Naive B cell (primary cell): Measurements from ENCODE around the gene CSMD2. TPM values are rescaled to one million over a fixed set of nuclear protein-coding genes. Genes with fewer than 3 reads are reported as not detected.
A peak's percentile ranks its signal among the peaks of the same experiment; 100 is the strongest.

Source experiments
- ATAC-seq, 2 donors: fragments of 150-1000 bp; cut with Tn5 transposase; 2 replicates each; pipeline ENCODE4 v1.10.0; 2021; ENCODE audit warnings: low read depth in 2 of 2, mild to moderate bottlenecking in 2 of 2, moderate library complexity in 2 of 2
- DNase-seq: peaks from one replicate; pipeline ENCODE4 v3.0.0; 2022
- H3K27ac Mint-ChIP-seq, 6 donors: one replicate each; pipeline ENCODE4 v1.8.0; 2020 to 2022; ENCODE audit warnings: mild to moderate bottlenecking in 6 of 6, mixed read lengths in 6 of 6, moderate library complexity in 5 of 6, inconsistent platforms in 2 of 6
- H3K27me3 Mint-ChIP-seq, 3 donors: one replicate each; pipeline ENCODE4 v1.8.0; 2021 to 2022; ENCODE audit warnings: mixed read lengths in 3 of 3, mild to moderate bottlenecking in 1 of 3
- H3K36me3 Mint-ChIP-seq, 2 donors: one replicate each; pipeline ENCODE4 v1.8.0; 2020 to 2022; ENCODE audit warnings: mixed read lengths in 2 of 2, inconsistent platforms in 1 of 2, mild to moderate bottlenecking in 1 of 2
- H3K4me1 Mint-ChIP-seq, 3 donors: one replicate each; pipeline ENCODE4 v1.8.0; 2020 to 2022; ENCODE audit warnings: mixed read lengths in 3 of 3, inconsistent platforms in 1 of 3, mild to moderate bottlenecking in 1 of 3, moderate library complexity in 1 of 3
- H3K4me3 Mint-ChIP-seq, 8 donors: one replicate each; pipeline ENCODE4 v1.8.0; 2020 to 2022; ENCODE audit warnings: mild to moderate bottlenecking in 8 of 8, mixed read lengths in 8 of 8, moderate library complexity in 8 of 8, inconsistent platforms in 2 of 8
- H3K9me3 Mint-ChIP-seq, 7 donors: one replicate each; pipeline ENCODE4 v1.8.0; 2020 to 2022; ENCODE audit warnings: mixed read lengths in 7 of 7, mild to moderate bottlenecking in 5 of 7, inconsistent platforms in 2 of 7, moderate library complexity in 1 of 7
- polyA plus RNA-seq, 6 donors: library from polyadenylated mRNA; unstranded; fragments of 300-500 nt; fragmentation: Illumina TruSeq; gene quantifications; one replicate each; pipeline ENCODE4 v1.2.3, GENCODE V29; 2021; ENCODE audit warnings: low read depth in 6 of 6

Gene CSMD2
- polyA plus RNA-seq, 6 donors from 2014 or later: not detected

GRCh38 chr1:33931111-33931475, 233.9 kb downstream of the CSMD2 start:
- H3K9me3 Mint-ChIP-seq: peaks cover 0 to 15% (median under 1%) of the 10 kb centered on the region in 7 donors
- no peaks in the 10 kb centered on the region for H3K4me1 Mint-ChIP-seq
- no peak overlapping the region for H3K27ac Mint-ChIP-seq
- H3K4me3 Mint-ChIP-seq: no peak overlapping the region
- H3K36me3 Mint-ChIP-seq: no peaks in the 10 kb centered on the region
- H3K27me3 Mint-ChIP-seq: peaks cover 18 to 51% (median 20%) of the 10 kb centered on the region in 3 donors
- no peak for DNase-seq
- ATAC-seq: no peak

GRCh38 chr1:33930346-33931110, 234.5 kb downstream of the CSMD2 start:
- Mint-ChIP-seq H3K4me1 (no peaks in the 10 kb centered on the region), H3K9me3 (peaks cover 0 to 19% (median 4%) of the 10 kb centered on the region in 7 donors), H3K27me3 (peaks cover 18 to 51% (median 20%) of the 10 kb centered on the region in 3 donors), H3K4me3 (no peak overlapping the region), H3K36me3 (no peaks in the 10 kb centered on the region), H3K27ac (no peak overlapping the region)
- no peak for DNase-seq
- ATAC-seq: no peak

GRCh38 chr1:33928251-33928650, 236.8 kb downstream of the CSMD2 start:
- no peaks in the 10 kb centered on the region for H3K4me1 Mint-ChIP-seq
- H3K27me3 Mint-ChIP-seq: peaks cover 10 to 32% (median 12%) of the 10 kb centered on the region in 3 donors
- H3K9me3 Mint-ChIP-seq: peaks cover 4 to 29% (median 8%) of the 10 kb centered on the region in 7 donors
- no peak overlapping the region for H3K27ac Mint-ChIP-seq
- no peak for DNase-seq
- no peak overlapping the region for H3K4me3 Mint-ChIP-seq
- no peaks in the 10 kb centered on the region for H3K36me3 Mint-ChIP-seq
- no peak for ATAC-seq

- Mint-ChIP-seq H3K36me3 (no peaks in the 10 kb centered on the region), H3K4me3 (no peak overlapping the region), H3K27ac (no peak overlapping the region), H3K9me3 (peaks cover 4 to 31% (median 8%) of the 10 kb centered on the region in 7 donors), H3K4me1 (no peaks in the 10 kb centered on the region), H3K27me3 (peaks cover 5 to 28% (median 12%) of the 10 kb centered on the region in 3 donors)
- ATAC-seq (no peak), DNase-seq (no peak)
Observed at GRCh38 chr1:33927721-33928120, 237.3 kb downstream of the CSMD2 start.

GRCh38 chr1:33925586-33925985, 239.4 kb downstream of the CSMD2 start:
- no peaks in the 10 kb centered on the region for H3K4me1 Mint-ChIP-seq
- H3K36me3 Mint-ChIP-seq: no peaks in the 10 kb centered on the region
- peaks cover 5 to 11% (median 10%) of the 10 kb centered on the region in 3 donors for H3K27me3 Mint-ChIP-seq
- no peak overlapping the region for H3K27ac Mint-ChIP-seq
- peaks cover 4 to 31% (median 8%) of the 10 kb centered on the region in 7 donors for H3K9me3 Mint-ChIP-seq
- H3K4me3 Mint-ChIP-seq: no peak overlapping the region
- DNase-seq (no peak), ATAC-seq (no peak)

- Mint-ChIP-seq H3K27me3 (peaks cover 0 to 7% (median 0%) of the 10 kb centered on the region in 3 donors), H3K9me3 (peaks cover 4 to 31% (median 8%) of the 10 kb centered on the region in 7 donors), H3K27ac (no peak overlapping the region), H3K36me3 (no peaks in the 10 kb centered on the region), H3K4me1 (no peaks in the 10 kb centered on the region), H3K4me3 (no peak overlapping the region)
- ATAC-seq: no peak
- DNase-seq: no peak
Observed at GRCh38 chr1:33921281-33921680, 243.7 kb downstream of the CSMD2 start.

- no peak for DNase-seq
- Mint-ChIP-seq H3K9me3 (peaks cover 0 to 4% (median 3%) of the 10 kb centered on the region in 7 donors), H3K27ac (no peak overlapping the region), H3K36me3 (no peaks in the 10 kb centered on the region), H3K27me3 (peaks cover 0 to 17% (median 6%) of the 10 kb centered on the region in 3 donors), H3K4me1 (no peaks in the 10 kb centered on the region), H3K4me3 (no peak overlapping the region)
- ATAC-seq: no peak
Observed at GRCh38 chr1:33918368-33918767, 246.7 kb downstream of the CSMD2 start.

GRCh38 chr1:33916786-33917185, 248.2 kb downstream of the CSMD2 start:
- no peak for ATAC-seq
- no peaks in the 10 kb centered on the region for H3K4me1 Mint-ChIP-seq
- no peak overlapping the region for H3K4me3 Mint-ChIP-seq
- no peak for DNase-seq
- H3K9me3 Mint-ChIP-seq: peaks cover 0 to 4% (median 1%) of the 10 kb centered on the region in 7 donors
- H3K36me3 Mint-ChIP-seq: no peaks in the 10 kb centered on the region
- H3K27ac Mint-ChIP-seq: no peak overlapping the region
- H3K27me3 Mint-ChIP-seq: peaks cover 0 to 23% (median 17%) of the 10 kb centered on the region in 3 donors

- ATAC-seq: no peak
- Mint-ChIP-seq H3K4me3 (no peak overlapping the region), H3K27ac (no peak overlapping the region), H3K9me3 (peaks cover 0 to 4% (median 0%) of the 10 kb centered on the region in 7 donors), H3K4me1 (no peaks in the 10 kb centered on the region), H3K27me3 (peaks cover 0 to 25% (median 22%) of the 10 kb centered on the region in 3 donors), H3K36me3 (no peaks in the 10 kb centered on the region)
- DNase-seq: no peak
Observed at GRCh38 chr1:33914531-33914930, 250.5 kb downstream of the CSMD2 start.

- Mint-ChIP-seq H3K27me3 (peaks cover 7 to 34% (median 20%) of the 10 kb centered on the region in 3 donors), H3K36me3 (peaks cover 0 to 9% of the 10 kb centered on the region in 2 donors)
Observed at GRCh38 chr1:33908324-33908956, 256.6 kb downstream of the CSMD2 start.

GRCh38 chr1:33906156-33906555, 258.9 kb downstream of the CSMD2 start:
- DNase-seq: no peak
- H3K27me3 Mint-ChIP-seq: peaks cover 9 to 21% (median 12%) of the 10 kb centered on the region in 3 donors
- no peak for ATAC-seq
- H3K36me3 Mint-ChIP-seq: peaks cover 0 to 9% of the 10 kb centered on the region in 2 donors
- no peak overlapping the region for H3K27ac Mint-ChIP-seq
- no peaks in the 10 kb centered on the region for H3K4me1 Mint-ChIP-seq
- peaks cover 0 to 16% (median 4%) of the 10 kb centered on the region in 7 donors for H3K9me3 Mint-ChIP-seq
- H3K4me3 Mint-ChIP-seq: peak overlapping the region in 1 of 8 donors; percentile 26

More at GRCh38 chr1:33908324-33908956, 256.6 kb downstream of the CSMD2 start:
- Mint-ChIP-seq H3K9me3 (peaks cover 0 to 16% (median 4%) of the 10 kb centered on the region in 7 donors), H3K4me1 (no peaks in the 10 kb centered on the region), H3K4me3 (no peak overlapping the region), H3K27ac (no peak overlapping the region)
- ATAC-seq (no peak), DNase-seq (no peak)

GRCh38 chr1:33905241-33905640, 259.8 kb downstream of the CSMD2 start:
- Mint-ChIP-seq H3K9me3 (peaks cover 0 to 16% (median 4%) of the 10 kb centered on the region in 7 donors), H3K36me3 (peaks cover 0 to 9% of the 10 kb centered on the region in 2 donors), H3K4me3 (no peak overlapping the region), H3K4me1 (no peaks in the 10 kb centered on the region), H3K27me3 (peaks cover 12 to 19% (median 12%) of the 10 kb centered on the region in 3 donors), H3K27ac (no peak overlapping the region)
- no peak for ATAC-seq
- no peak for DNase-seq

GRCh38 chr1:33903210-33903589, 261.8 kb downstream of the CSMD2 start:
- H3K4me1 Mint-ChIP-seq: no peaks in the 10 kb centered on the region
- H3K36me3 Mint-ChIP-seq: peaks cover 0 to 9% of the 10 kb centered on the region in 2 donors
- H3K4me3 Mint-ChIP-seq: no peak overlapping the region
- peaks cover 0 to 16% (median 3%) of the 10 kb centered on the region in 7 donors for H3K9me3 Mint-ChIP-seq
- ATAC-seq (no peak), DNase-seq (no peak)
- peaks cover 12 to 17% (median 16%) of the 10 kb centered on the region in 3 donors for H3K27me3 Mint-ChIP-seq
- no peak overlapping the region for H3K27ac Mint-ChIP-seq
